Adrenal gland (tissue), 5 donors: Measurements from ENCODE around the gene ATP5PO.

Experiments used
- POLR2A ChIP-seq, 2 donors: fragments of 450-650 bp; IDR thresholded peaks; one replicate each; pipeline ENCODE4 v1.6.1; 2017; ENCODE audit warnings: antibody characterized with exemption in 2 of 2, mild to moderate bottlenecking in 2 of 2, moderate library complexity in 1 of 2
- TF ChIP-seq, protein P1 (sequence below), 6 experiments: fragments of 450-650 bp in 4 of 6; fragments of 200-600 bp in 2 of 6; sonication (generic) in 1 of 6; IDR thresholded peaks; 1 replicate in 5 of 6; 2 replicates in 1 of 6; pipeline versions ENCODE4 v1.5.1 to v1.8.0; 2016 to 2021; ENCODE audit warnings: antibody characterized with exemption in 6 of 6, mild to moderate bottlenecking in 2 of 6, moderate library complexity in 1 of 6
- donor health status: DM: no; HTN: no; CAD: no.

DNA sequence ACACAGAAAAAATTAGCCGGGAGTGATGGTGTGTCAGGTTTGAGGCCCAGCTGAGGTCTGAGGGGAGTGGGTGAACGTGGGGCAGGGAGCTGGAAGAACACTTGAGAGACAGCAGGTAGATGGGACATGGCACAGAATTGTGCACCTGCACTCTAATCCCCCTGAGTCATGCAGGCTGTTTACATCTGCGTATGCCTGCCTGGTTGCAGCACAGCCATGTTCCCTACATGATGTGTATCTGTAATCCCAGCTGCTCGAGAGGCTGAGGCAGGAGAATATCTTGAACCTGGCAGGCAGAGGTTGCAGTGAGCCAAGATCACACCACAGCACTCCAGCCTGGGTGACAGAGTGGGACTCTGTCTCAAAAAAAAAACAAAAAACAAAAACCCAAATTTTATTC, 44.8 kb downstream of the ATP5PO start:
- TF ChIP-seq, protein P1, sequence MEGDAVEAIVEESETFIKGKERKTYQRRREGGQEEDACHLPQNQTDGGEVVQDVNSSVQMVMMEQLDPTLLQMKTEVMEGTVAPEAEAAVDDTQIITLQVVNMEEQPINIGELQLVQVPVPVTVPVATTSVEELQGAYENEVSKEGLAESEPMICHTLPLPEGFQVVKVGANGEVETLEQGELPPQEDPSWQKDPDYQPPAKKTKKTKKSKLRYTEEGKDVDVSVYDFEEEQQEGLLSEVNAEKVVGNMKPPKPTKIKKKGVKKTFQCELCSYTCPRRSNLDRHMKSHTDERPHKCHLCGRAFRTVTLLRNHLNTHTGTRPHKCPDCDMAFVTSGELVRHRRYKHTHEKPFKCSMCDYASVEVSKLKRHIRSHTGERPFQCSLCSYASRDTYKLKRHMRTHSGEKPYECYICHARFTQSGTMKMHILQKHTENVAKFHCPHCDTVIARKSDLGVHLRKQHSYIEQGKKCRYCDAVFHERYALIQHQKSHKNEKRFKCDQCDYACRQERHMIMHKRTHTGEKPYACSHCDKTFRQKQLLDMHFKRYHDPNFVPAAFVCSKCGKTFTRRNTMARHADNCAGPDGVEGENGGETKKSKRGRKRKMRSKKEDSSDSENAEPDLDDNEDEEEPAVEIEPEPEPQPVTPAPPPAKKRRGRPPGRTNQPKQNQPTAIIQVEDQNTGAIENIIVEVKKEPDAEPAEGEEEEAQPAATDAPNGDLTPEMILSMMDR (IDR thresholded peaks at IDR 0.05) = no peak
- no peak for TF ChIP-seq POLR2A (IDR thresholded peaks at IDR 0.05)
